A549 (cell line): ENCODE data around the gene SINHCAF. TPM values are rescaled to one million over a fixed set of nuclear protein-coding genes. Genes with fewer than 3 reads are reported as not detected.

ENCODE experiments used
- ATAC-seq, 2 experiments: fragments of 200-7000 bp in 1 of 2; fragments of >200 bp in 1 of 2; cut with Nextera tagmentation in 1 of 2; cut with Tn5 transposase in 1 of 2; 3 replicates each; pipeline versions ENCODE4 v1.8.0 to v1.9.1; 2018 to 2020; ENCODE audit warnings: mild to moderate bottlenecking in 1 of 2, moderate library complexity in 1 of 2
- CTCF ChIA-PET: fragments of 300-600 bp; sonication (Branson Sonifier 250); formaldehyde crosslinking; extraction: SDS; loops from one replicate; lab custom pipeline; 2021; ENCODE audit warnings: antibody characterized with exemption, inconsistent platforms; lab: Yijun Ruan, JAX
- POLR2A ChIA-PET: fragments of 350-600 bp; formaldehyde crosslinking; extraction: SDS; loops from one replicate; lab custom pipeline; 2021; ENCODE audit warnings: antibody characterized with exemption, inconsistent platforms; lab: Yijun Ruan, JAX
- DNase-seq, 2 experiments: peaks; one replicate each; pipeline versions ENCODE4 v3.0.0 to v3.0.0-alpha.2; 2011 to 2016; ENCODE audit warnings: low read depth in 1 of 2, low spot score in 1 of 2
- FAIRE-seq: peaks from 2 replicates; lab custom pipeline; 2011; peaks lifted over from hg19 to GRCh38; lab: Jason Lieb, UNC
- H3K27ac ChIP-seq, 2 experiments: fragments of >200 bp; sonication (Bioruptor Twin); formaldehyde crosslinking; 3 replicates each; pipeline ENCODE4 v1.5.1; 2016 to 2017
- H3K4me1 ChIP-seq: fragments of >200 bp; sonication (Bioruptor Twin); formaldehyde crosslinking; 3 replicates; pipeline ENCODE4 v1.6.1; 2016
- H3K4me2 ChIP-seq: fragments of >200 bp; sonication (Bioruptor Twin); formaldehyde crosslinking; 3 replicates; pipeline ENCODE4 v1.6.1; 2016
- H3K4me3 ChIP-seq: fragments of >200 bp; sonication (Bioruptor Twin); formaldehyde crosslinking; 3 replicates; pipeline ENCODE4 v1.5.1; 2016
- H3K9me3 ChIP-seq: fragments of >200 bp; sonication (Bioruptor Twin); formaldehyde crosslinking; 3 replicates; pipeline ENCODE4 v1.6.1; 2016
- BHLHE40 ChIP-seq: IDR thresholded peaks from 2 replicates; pipeline ENCODE4 v1.6.1; 2012; ENCODE audit warnings: low read depth, low read length, inconsistent platforms
- EHF ChIP-seq: fragments of 250-450 bp; sonication (Bioruptor Pico); IDR thresholded peaks from 2 replicates; pipeline ENCODE4 v1.5.0; 2020; ENCODE audit warnings: mild to moderate bottlenecking
- EHMT2 ChIP-seq: fragments of 200-600 bp; sonication (generic); IDR thresholded peaks from 2 replicates; pipeline ENCODE4 v1.6.1; 2016; ENCODE audit warnings: antibody characterized with exemption, low read depth, mild to moderate bottlenecking, moderate library complexity
- EP300 ChIP-seq, 2 experiments: fragments of >200 bp; sonication (Bioruptor Twin); formaldehyde crosslinking; IDR thresholded peaks; 2 replicates in 1 of 2; 3 replicates in 1 of 2; pipeline ENCODE4 v1.6.1; 2016 to 2017
- ESRRA ChIP-seq: fragments of 150-350 bp; IDR thresholded peaks from 2 replicates; pipeline ENCODE4 v1.6.1; 2014; ENCODE audit warnings: mild to moderate bottlenecking, low read length, borderline replicate concordance
- FOSL2 ChIP-seq, 2 experiments: fragments of 450-650 bp in 1 of 2; fragments of >200 bp in 1 of 2; sonication (Bioruptor Twin) in 1 of 2; formaldehyde crosslinking; IDR thresholded peaks; 2 replicates each; pipeline versions ENCODE4 v1.5.0 to v1.6.1; 2016 to 2020; ENCODE audit warnings: mild to moderate bottlenecking in 1 of 2, moderate library complexity in 1 of 2
- FOXS1 ChIP-seq: fragments of 250-450 bp; sonication (Bioruptor Pico); IDR thresholded peaks from 2 replicates; pipeline ENCODE4 v1.5.0; 2020; ENCODE audit warnings: mild to moderate bottlenecking, moderate library complexity
- GATA3 ChIP-seq: IDR thresholded peaks from 2 replicates; pipeline ENCODE4 v1.6.1; 2012; ENCODE audit warnings: borderline replicate concordance
- HDAC2 ChIP-seq: fragments of 200-600 bp; sonication (generic); IDR thresholded peaks from 2 replicates; pipeline ENCODE4 v1.6.1; 2016
- HEYL ChIP-seq: fragments of 250-450 bp; sonication (Bioruptor Pico); IDR thresholded peaks from 2 replicates; pipeline ENCODE4 v1.8.0; 2021; ENCODE audit warnings: mild to moderate bottlenecking, moderate library complexity
- HOXA7 ChIP-seq: fragments of 250-450 bp; sonication (Bioruptor Pico); IDR thresholded peaks from 2 replicates; pipeline ENCODE4 v1.5.0; 2020; ENCODE audit warnings: mild to moderate bottlenecking, moderate library complexity
- HOXB13 ChIP-seq: fragments of 250-450 bp; sonication (Bioruptor Pico); IDR thresholded peaks from 2 replicates; pipeline ENCODE4 v1.5.0; 2020; ENCODE audit warnings: low read depth, mild to moderate bottlenecking, moderate library complexity
- JUNB ChIP-seq: fragments of >200 bp; sonication (Bioruptor Twin); formaldehyde crosslinking; IDR thresholded peaks from 2 replicates; pipeline ENCODE4 v1.6.1; 2016
- KDM5A ChIP-seq: fragments of 200-600 bp; sonication (generic); IDR thresholded peaks from 2 replicates; pipeline ENCODE4 v1.6.1; 2016; ENCODE audit warnings: antibody characterized with exemption, mild to moderate bottlenecking
- MAFK ChIP-seq: fragments of 450-650 bp; IDR thresholded peaks from 2 replicates; pipeline ENCODE4 v1.6.1; 2014; ENCODE audit not compliant: partially characterized antibody
- NFE2L2 ChIP-seq: fragments of 150-350 bp; conservative IDR thresholded peaks from 2 replicates; pipeline ENCODE4 v1.6.1; 2014; ENCODE audit warnings: low read length
- NR3C1 ChIP-seq: fragments of >200 bp; sonication (Bioruptor Twin); formaldehyde crosslinking; IDR thresholded peaks from 3 replicates; pipeline ENCODE4 v1.6.1; 2017
- RCOR1 ChIP-seq: fragments of 150-350 bp; IDR thresholded peaks from 2 replicates; pipeline ENCODE4 v1.6.1; 2014; ENCODE audit warnings: antibody characterized with exemption, low read length, low read depth
- RFX5 ChIP-seq: fragments of 450-650 bp; IDR thresholded peaks from 2 replicates; pipeline ENCODE4 v1.7.1; 2014; ENCODE audit warnings: antibody characterized with exemption, mild to moderate bottlenecking, moderate library complexity
- SMC3 ChIP-seq: fragments of >200 bp; sonication (Bioruptor Twin); formaldehyde crosslinking; IDR thresholded peaks from 3 replicates; pipeline ENCODE4 v1.6.1; 2018; ENCODE audit warnings: inconsistent platforms
- TFCP2L1 ChIP-seq: fragments of 250-450 bp; sonication (Bioruptor Pico); IDR thresholded peaks from 2 replicates; pipeline ENCODE4 v1.5.0; 2021; ENCODE audit warnings: mild to moderate bottlenecking
- TP53 ChIP-seq: fragments of 250-450 bp; sonication (Bioruptor Pico); IDR thresholded peaks from 2 replicates; pipeline ENCODE4 v1.5.0; 2021; ENCODE audit warnings: mild to moderate bottlenecking, moderate library complexity
- WGBS: methylation state at CpG from one replicate; pipeline ENCODE4 v1.1.6; 2017; ENCODE audit errors: missing lambda C conversion rate; 5-methylcytosine and 5-hydroxymethylcytosine counted together
- polyA plus RNA-seq, 4 experiments: library from polyadenylated mRNA; depleted of rRNA in 3 of 4; stranded (reverse); fragments of >200 nt; fragmentation: RNase III in 1 of 4; extraction: RNeasy Plus Mini Kit Qiagen cat#74134 plus additional on column Dnase treatment in 1 of 4; gene quantifications; 2 replicates in 3 of 4; 3 replicates in 1 of 4; pipeline ENCODE4 v1.2.3, GENCODE V29; 2011 to 2017
- TF ChIP-seq, protein P1 (sequence below): fragments of >200 bp; sonication (Bioruptor Twin); formaldehyde crosslinking; IDR thresholded peaks from 3 replicates; pipeline ENCODE4 v1.6.1; 2016
- TF ChIP-seq, protein P2 (sequence below): IDR thresholded peaks from 2 replicates; pipeline ENCODE4 v1.6.1; 2012
- TF ChIP-seq, protein P3 (sequence below): fragments of >200 bp; sonication (Bioruptor Twin); formaldehyde crosslinking; IDR thresholded peaks from 3 replicates; pipeline ENCODE4 v1.5.1; 2016
- TF ChIP-seq, protein P4 (sequence below): fragments of 200-600 bp; sonication (generic); IDR thresholded peaks from 2 replicates; pipeline ENCODE4 v1.6.1; 2016; ENCODE audit warnings: antibody characterized with exemption, mild to moderate bottlenecking, moderate library complexity

SINHCAF gene
- polyA plus RNA-seq, 2 of the 4 experiments (the other 2 are of a cell fraction), result 38.8 to 106 TPM

DNA sequence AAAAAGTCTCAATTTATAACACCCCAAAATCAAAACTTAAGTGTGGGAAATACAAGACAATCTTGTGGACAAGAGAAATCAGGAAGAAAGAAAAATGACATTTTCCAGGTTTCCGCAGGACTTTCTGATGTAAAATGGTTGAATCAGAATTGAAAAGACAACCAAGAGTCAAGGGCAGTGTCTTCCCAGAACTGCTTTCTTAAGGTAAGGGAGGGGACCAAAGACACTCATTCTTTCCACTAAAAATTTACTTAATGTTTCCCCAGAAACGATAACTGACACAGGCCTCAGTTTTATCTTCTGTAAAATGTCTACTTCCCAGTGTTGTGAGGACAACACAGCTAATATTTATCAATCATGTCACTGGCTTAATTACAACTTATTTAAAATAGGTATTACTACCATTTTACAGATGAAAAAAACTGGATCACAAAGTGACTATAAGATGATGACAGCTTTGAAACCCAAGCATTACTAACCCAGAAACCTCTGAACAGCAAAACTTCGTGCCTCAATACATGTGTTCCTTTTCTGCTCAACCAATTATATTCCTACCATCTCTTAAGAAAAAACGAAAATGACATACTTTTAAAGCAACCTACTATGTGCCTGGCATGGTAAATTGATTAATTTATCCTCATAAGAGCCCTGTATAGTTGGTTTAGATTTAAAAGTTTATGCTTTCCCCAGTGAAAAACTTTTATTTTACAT is 4.6 kb downstream of the SINHCAF start (continued):
- TF ChIP-seq KDM5A (no peak), BHLHE40 (no peak), FOXS1 (CRISPR knock-in tag) (no peak), GATA3 (no peak), HEYL (CRISPR knock-in tag) (no peak), FOSL2 (IDR thresholded peaks at IDR 0.05) (no peak), FOSL2 (CRISPR knock-in tag; IDR thresholded peaks at IDR 0.05) (no peak), NR3C1 (no peak), SMC3 (no peak)

DNA sequence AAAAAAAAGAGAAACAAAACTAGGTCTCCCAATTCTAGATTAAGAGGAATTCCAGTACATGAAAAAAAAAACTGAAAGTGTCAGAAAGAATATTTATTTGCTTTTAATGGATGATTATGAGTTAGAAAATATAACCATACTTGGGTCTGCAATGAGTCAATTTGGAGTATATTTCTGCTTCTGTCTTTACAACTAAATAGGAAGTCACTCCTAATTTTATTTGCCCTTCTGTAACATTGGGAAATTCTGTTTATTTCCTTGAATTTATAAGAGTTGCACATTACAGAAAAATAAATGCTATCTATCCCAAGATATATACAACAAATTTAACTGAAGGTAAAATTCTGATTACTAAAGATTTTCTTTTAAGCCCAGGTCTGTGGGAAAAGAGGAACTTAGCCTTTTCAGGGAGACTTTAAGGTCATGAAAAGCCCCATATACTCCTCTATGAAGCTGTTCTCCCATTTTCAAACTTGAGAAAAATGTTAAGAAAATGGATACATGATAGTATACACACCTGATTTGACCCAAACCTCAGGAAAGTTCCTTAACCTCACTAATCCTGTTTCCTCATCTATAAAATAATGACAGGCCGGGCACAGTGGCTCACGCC is 7.2 kb downstream of the SINHCAF start:
- no peaks in the 10 kb centered on the region for H3K9me3 ChIP-seq
- no peak overlapping the region for H3K4me3 ChIP-seq
- ATAC-seq, result no peak
- no peak for FAIRE-seq
- ChIA-PET POLR2A (no interaction called here), CTCF (no interaction called here)
- peaks cover 78% of the 10 kb centered on the region for H3K4me1 ChIP-seq
- TF ChIP-seq HOXA7 (CRISPR knock-in tag) (no peak), MAFK (no peak), ESRRA (no peak), RFX5 (no peak), RCOR1 (no peak), JUNB (no peak)
- no peak overlapping the region for H3K27ac ChIP-seq
- no peak for DNase-seq
- 94% methylated on average over 2 of the region's 2 CpGs for WGBS
- peak overlapping the region; percentile 90 for H3K4me2 ChIP-seq

DNA sequence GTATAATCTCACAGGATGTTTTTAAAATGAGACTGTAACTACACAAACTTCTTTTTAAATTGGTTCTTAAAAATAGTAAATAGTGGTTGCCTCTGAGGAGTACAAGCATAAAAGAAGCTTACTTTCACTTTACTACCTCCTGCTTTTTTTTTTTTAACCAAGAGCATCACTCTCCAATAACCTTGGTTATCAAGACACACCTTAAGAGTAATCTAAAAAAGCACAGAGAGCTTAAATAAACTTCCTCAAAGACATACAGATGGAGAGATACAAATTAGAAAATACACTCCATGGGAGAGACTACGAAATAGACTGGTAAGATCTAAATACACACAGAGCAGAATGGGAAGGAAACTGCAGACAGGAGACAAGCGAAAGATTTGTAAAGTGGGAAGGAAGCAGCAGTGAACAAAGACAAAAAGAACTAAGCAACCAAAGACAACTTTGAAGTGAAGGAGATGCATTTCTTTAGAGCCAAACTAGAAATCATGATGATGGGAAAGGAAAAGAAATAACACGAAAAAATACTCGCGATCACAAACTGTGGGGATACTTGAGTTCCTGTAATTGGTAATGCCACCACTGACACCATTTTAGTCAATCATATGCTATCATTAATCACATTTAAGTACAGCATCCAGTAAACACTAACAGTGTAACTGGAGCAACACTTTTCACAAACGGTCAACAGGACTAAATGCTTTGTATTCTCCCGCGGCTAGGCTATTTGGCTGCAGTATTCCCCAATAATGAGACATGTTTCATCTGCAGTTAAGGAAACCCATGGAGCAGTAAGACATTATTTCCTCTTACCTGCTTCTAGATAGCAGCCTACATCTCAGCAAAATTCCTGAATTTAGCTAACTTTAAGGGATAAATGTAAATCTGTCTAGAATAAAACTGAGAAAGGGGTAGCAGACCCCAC is 8.2 kb downstream of the SINHCAF start:
- TF ChIP-seq, protein P1, sequence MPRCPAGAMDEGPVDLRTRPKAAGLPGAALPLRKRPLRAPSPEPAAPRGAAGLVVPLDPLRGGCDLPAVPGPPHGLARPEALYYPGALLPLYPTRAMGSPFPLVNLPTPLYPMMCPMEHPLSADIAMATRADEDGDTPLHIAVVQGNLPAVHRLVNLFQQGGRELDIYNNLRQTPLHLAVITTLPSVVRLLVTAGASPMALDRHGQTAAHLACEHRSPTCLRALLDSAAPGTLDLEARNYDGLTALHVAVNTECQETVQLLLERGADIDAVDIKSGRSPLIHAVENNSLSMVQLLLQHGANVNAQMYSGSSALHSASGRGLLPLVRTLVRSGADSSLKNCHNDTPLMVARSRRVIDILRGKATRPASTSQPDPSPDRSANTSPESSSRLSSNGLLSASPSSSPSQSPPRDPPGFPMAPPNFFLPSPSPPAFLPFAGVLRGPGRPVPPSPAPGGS, result no peak
- TF ChIP-seq, protein P2, sequence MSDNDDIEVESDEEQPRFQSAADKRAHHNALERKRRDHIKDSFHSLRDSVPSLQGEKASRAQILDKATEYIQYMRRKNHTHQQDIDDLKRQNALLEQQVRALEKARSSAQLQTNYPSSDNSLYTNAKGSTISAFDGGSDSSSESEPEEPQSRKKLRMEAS, result no peak
- TF ChIP-seq GATA3 (no peak), HOXB13 (CRISPR knock-in tag) (no peak; the same call in 1 of the 2 replicates), EP300 (IDR thresholded peaks at IDR 0.05) (no peak), TP53 (CRISPR knock-in tag) (no peak), TFCP2L1 (no peak), NFE2L2 (no peak), EHMT2 (no peak), EHF (CRISPR knock-in tag) (no peak), HDAC2 (no peak)
- TF ChIP-seq, protein P3, sequence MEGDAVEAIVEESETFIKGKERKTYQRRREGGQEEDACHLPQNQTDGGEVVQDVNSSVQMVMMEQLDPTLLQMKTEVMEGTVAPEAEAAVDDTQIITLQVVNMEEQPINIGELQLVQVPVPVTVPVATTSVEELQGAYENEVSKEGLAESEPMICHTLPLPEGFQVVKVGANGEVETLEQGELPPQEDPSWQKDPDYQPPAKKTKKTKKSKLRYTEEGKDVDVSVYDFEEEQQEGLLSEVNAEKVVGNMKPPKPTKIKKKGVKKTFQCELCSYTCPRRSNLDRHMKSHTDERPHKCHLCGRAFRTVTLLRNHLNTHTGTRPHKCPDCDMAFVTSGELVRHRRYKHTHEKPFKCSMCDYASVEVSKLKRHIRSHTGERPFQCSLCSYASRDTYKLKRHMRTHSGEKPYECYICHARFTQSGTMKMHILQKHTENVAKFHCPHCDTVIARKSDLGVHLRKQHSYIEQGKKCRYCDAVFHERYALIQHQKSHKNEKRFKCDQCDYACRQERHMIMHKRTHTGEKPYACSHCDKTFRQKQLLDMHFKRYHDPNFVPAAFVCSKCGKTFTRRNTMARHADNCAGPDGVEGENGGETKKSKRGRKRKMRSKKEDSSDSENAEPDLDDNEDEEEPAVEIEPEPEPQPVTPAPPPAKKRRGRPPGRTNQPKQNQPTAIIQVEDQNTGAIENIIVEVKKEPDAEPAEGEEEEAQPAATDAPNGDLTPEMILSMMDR, result no peak
- TF ChIP-seq, protein P4, sequence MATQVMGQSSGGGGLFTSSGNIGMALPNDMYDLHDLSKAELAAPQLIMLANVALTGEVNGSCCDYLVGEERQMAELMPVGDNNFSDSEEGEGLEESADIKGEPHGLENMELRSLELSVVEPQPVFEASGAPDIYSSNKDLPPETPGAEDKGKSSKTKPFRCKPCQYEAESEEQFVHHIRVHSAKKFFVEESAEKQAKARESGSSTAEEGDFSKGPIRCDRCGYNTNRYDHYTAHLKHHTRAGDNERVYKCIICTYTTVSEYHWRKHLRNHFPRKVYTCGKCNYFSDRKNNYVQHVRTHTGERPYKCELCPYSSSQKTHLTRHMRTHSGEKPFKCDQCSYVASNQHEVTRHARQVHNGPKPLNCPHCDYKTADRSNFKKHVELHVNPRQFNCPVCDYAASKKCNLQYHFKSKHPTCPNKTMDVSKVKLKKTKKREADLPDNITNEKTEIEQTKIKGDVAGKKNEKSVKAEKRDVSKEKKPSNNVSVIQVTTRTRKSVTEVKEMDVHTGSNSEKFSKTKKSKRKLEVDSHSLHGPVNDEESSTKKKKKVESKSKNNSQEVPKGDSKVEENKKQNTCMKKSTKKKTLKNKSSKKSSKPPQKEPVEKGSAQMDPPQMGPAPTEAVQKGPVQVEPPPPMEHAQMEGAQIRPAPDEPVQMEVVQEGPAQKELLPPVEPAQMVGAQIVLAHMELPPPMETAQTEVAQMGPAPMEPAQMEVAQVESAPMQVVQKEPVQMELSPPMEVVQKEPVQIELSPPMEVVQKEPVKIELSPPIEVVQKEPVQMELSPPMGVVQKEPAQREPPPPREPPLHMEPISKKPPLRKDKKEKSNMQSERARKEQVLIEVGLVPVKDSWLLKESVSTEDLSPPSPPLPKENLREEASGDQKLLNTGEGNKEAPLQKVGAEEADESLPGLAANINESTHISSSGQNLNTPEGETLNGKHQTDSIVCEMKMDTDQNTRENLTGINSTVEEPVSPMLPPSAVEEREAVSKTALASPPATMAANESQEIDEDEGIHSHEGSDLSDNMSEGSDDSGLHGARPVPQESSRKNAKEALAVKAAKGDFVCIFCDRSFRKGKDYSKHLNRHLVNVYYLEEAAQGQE, result no peak
- TF ChIP-seq, all 56 proteins: peak for 0
- FAIRE-seq (no peak), ATAC-seq (peak; percentile 41 to 56; a peak in 4 of 6 replicates), DNase-seq (no peak)
- POLR2A ChIA-PET, result interaction anchor here (0.7 kb wide), 1 partner anchor 1583 kb away, joined by 4 read pairs; no protein-coding TSS in a partner anchor
- CTCF ChIA-PET, result interaction anchor here (0.5 to 1.3 kb wide), 3 partner anchors 14 to 82 kb away, joined by 3 to 4 read pairs (median 4); no protein-coding TSS in a partner anchor
- H3K4me2 ChIP-seq, result peak overlapping the region; percentile 90
- H3K27ac ChIP-seq, result peak overlapping the region; percentile 1 to 62; a peak in 4 of 6 replicates
- no peaks in the 10 kb centered on the region for H3K9me3 ChIP-seq
- 13% methylated on average over 8 of the region's 8 CpGs for WGBS
- H3K4me3 ChIP-seq, result peak overlapping the region; percentile 32
- H3K4me1 ChIP-seq, result peaks cover 75% of the 10 kb centered on the region
